ENCODE measurements around the gene NEURL1. TPM values are rescaled to one million over a fixed set of nuclear protein-coding genes. Genes with fewer than 3 reads are reported as not detected.

The NEURL1 gene
- total and polyA plus RNA-seq, 8 donors: 0.89 to 136 (median 3.0) TPM

GRCh38 chr10:103592186-103593021 lies 98.9 kb downstream of the NEURL1 start:
- Histone ChIP-seq H3K4me1 (no peaks in the 10 kb centered on the region), H3K4me3 (no peak overlapping the region), H3K27me3 (no peaks in the 10 kb centered on the region), H3K36me3 (peaks cover 0 to 24% (median 7%) of the 10 kb centered on the region in 4 donors), H3K27ac (no peak overlapping the region), H3K9me3 (peaks cover 0 to 4% (median 0%) of the 10 kb centered on the region in 4 donors)
- peak; percentile 47 to 69 for DNase-seq
- peak in 5 of 7 experiments; percentile 24 to 53 (median 40) for TF ChIP-seq CTCF (IDR thresholded peaks at IDR 0.05)
- TF ChIP-seq POLR2AphosphoS5 (IDR thresholded peaks at IDR 0.05): no peak
- intact Hi-C loops (cut with DNase I; ENCODE audit: low total_unique reads): no loop called here
- 74 to 81% (median 80%) methylated on average over 14 to 15 of the region's 15 CpGs for WGBS, 5 donors

- intact Hi-C loops (cut with DNase I; ENCODE audit: low total_unique reads): no loop called here
Observed at GRCh38 chr10:103593022-103593570, 99.6 kb downstream of the NEURL1 start.

GRCh38 chr10:103595933-103596726 lies 102.6 kb downstream of the NEURL1 start:
- H3K4me1 ChIP-seq: peaks cover 0 to 32% (median 16%) of the 10 kb centered on the region in 4 donors
- H3K27me3 ChIP-seq: no peaks in the 10 kb centered on the region
- intact Hi-C loops (cut with DNase I; ENCODE audit: low total_unique reads): loop anchor here (5.0 kb wide), 1 partner anchor 91 kb away; no protein-coding TSS in a partner anchor
- no peaks in the 10 kb centered on the region for H3K9me3 ChIP-seq
- H3K36me3 ChIP-seq: peaks cover 0 to 4% (median 2%) of the 10 kb centered on the region in 4 donors
- no peak overlapping the region for H3K4me3 ChIP-seq
- WGBS, 5 donors: 89 to 95% (median 90%) methylated on average over 4 of the region's 4 CpGs
- H3K27ac ChIP-seq: no peak overlapping the region
- TF ChIP-seq CTCF (IDR thresholded peaks at IDR 0.05) (no peak), POLR2AphosphoS5 (IDR thresholded peaks at IDR 0.05) (no peak), POLR2A (IDR thresholded peaks at IDR 0.05) (no peak), EP300 (IDR thresholded peaks at IDR 0.05) (no peak)
- no peak for DNase-seq

More at GRCh38 chr10:103593022-103593570, 99.6 kb downstream of the NEURL1 start:
- Histone ChIP-seq H3K27me3 (no peaks in the 10 kb centered on the region), H3K9me3 (no peaks in the 10 kb centered on the region), H3K4me3 (no peak overlapping the region), H3K4me1 (peaks cover 0 to 1% (median under 1%) of the 10 kb centered on the region in 4 donors), H3K36me3 (peaks cover 0 to 17% (median 4%) of the 10 kb centered on the region in 4 donors), H3K27ac (no peak overlapping the region)
- WGBS, 5 donors: 66 to 96% (median 72%) methylated on average over 2 to 3 of the region's 3 CpGs
- DNase-seq: no peak
- no peak for TF ChIP-seq POLR2A (IDR thresholded peaks at IDR 0.05)
- TF ChIP-seq CTCF (IDR thresholded peaks at IDR 0.05): peak in 1 of 7 experiments; percentile 8

DNA sequence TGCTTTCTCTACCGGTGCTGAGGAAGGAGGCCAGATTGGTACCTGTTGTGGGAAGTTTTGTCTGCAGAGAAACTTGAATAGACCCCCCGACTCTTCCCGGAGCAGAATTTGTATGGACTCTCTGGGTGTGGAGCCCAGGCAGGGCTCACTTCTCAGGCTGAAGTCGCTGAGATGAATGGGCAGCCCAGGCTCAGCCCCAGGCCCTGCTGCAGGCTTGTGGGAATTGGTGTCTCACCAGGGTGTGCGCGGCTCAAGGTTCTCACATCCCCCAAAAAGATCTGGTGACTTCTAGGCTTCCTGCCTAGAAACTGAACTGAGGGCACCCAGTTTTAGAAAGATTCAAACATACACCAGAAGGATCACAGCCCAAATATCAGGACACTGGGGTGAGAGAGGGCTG lies 103.5 kb downstream of the NEURL1 start:
- DNase-seq: no peak
- Histone ChIP-seq H3K9me3 (no peaks in the 10 kb centered on the region), H3K4me1 (peaks cover 0 to 33% (median 18%) of the 10 kb centered on the region in 4 donors), H3K27me3 (no peaks in the 10 kb centered on the region), H3K27ac (no peak overlapping the region), H3K4me3 (no peak overlapping the region), H3K36me3 (peaks cover 0 to 8% (median 7%) of the 10 kb centered on the region in 4 donors)
- TF ChIP-seq CTCF (IDR thresholded peaks at IDR 0.05): no peak
- TF ChIP-seq POLR2A (IDR thresholded peaks at IDR 0.05): no peak
- TF ChIP-seq EP300 (IDR thresholded peaks at IDR 0.05): no peak
- no peak for TF ChIP-seq POLR2AphosphoS5 (IDR thresholded peaks at IDR 0.05)
- intact Hi-C loops (cut with DNase I; ENCODE audit: low total_unique reads): loop anchor here (5.0 kb wide), 1 partner anchor 90 kb away; no protein-coding TSS in a partner anchor
- WGBS, 5 donors: 67 to 88% (median 86%) methylated on average over 6 of the region's 6 CpGs

Measured in stomach (tissue), 9 donors.